Left lung (tissue), 10 donors: ENCODE results near the gene MPG. TPM values are rescaled to one million over a fixed set of nuclear protein-coding genes. Genes with fewer than 3 reads are reported as not detected.
A peak's percentile ranks its signal among the peaks of the same experiment; 100 is the strongest.

Source experiments
- ATAC-seq: fragments of 200-7000 bp; cut with Tn5 transposase; one replicate; pipeline ENCODE4 v1.9.1; 2020; ENCODE audit warnings: moderate library complexity
- DNase-seq, 4 donors: peaks; one replicate each; pipeline ENCODE4 v3.0.0-alpha.2; 2013 to 2020
- H3K27ac ChIP-seq, 2 donors: fragments of 200-600 bp; sonication (generic) in 1 of 2; one replicate each; pipeline versions ENCODE4 v1.5.0 to v1.8.0; 2020 to 2021
- H3K27me3 ChIP-seq, 2 donors: fragments of 200-600 bp; sonication (generic) in 1 of 2; one replicate each; pipeline versions ENCODE4 v1.5.0 to v1.8.0; 2020 to 2021
- H3K36me3 ChIP-seq, 2 donors: fragments of 200-600 bp; sonication (generic) in 1 of 2; one replicate each; pipeline versions ENCODE4 v1.5.0 to v1.8.0; 2020 to 2021
- H3K4me1 ChIP-seq, 2 donors: fragments of 200-600 bp; one replicate each; pipeline ENCODE4 v1.8.0; 2021
- H3K4me3 ChIP-seq, 2 donors: fragments of 200-600 bp; sonication (generic) in 1 of 2; one replicate each; pipeline versions ENCODE4 v1.5.0 to v1.8.0; 2020 to 2021; ENCODE audit warnings: mild to moderate bottlenecking in 1 of 2
- H3K9me3 ChIP-seq, 2 donors: fragments of 200-600 bp; sonication (generic) in 1 of 2; one replicate each; pipeline versions ENCODE4 v1.5.0 to v1.8.0; 2020 to 2021
- CTCF ChIP-seq, 2 donors: fragments of 200-600 bp; sonication (generic) in 1 of 2; IDR thresholded peaks; one replicate each; pipeline versions ENCODE4 v1.5.0 to v1.8.0; 2021; ENCODE audit warnings: antibody characterized with exemption in 2 of 2
- intact Hi-C, 2 donors: fragments of 100-400 bp; cut with DNase I; formaldehyde crosslinking; loops; one replicate each; pipeline versions ENCODE4 v1.11.2 to v1.14.2; 2022
- polyA plus RNA-seq, 6 donors: library from polyadenylated mRNA; unstranded; fragments of 120-200 nt; gene quantifications; one replicate each; pipeline ENCODE4 v1.2.1, GENCODE V29; 2013; ENCODE audit not compliant: insufficient read length in 6 of 6
- total RNA-seq, 2 donors: library from RNA; stranded (reverse); fragmentation: NEBNext Ultra II Directional; extraction: Animal tissue kit (Norgen Biotek cat#: 25700); gene quantifications; one replicate each; pipeline ENCODE4 v1.2.1, GENCODE V29; 2021
- donor health status: DM: no; HTN: yes; CAD: no.
- donor health status: DM: no; HTN: no; CAD: no.

The MPG gene
- total and polyA plus RNA-seq, 8 donors = 22.2 to 47.6 (median 29.5) TPM

GRCh38 chr16:57711-58110 lies 20.3 kb upstream of the MPG start:
- no peak for ATAC-seq
- TF ChIP-seq CTCF (IDR thresholded peaks at IDR 0.05) = no peak
- Histone ChIP-seq H3K4me1 (peaks cover 0 to 15% of the 10 kb centered on the region in 2 donors), H3K27ac (no peak overlapping the region), H3K4me3 (no peak overlapping the region), H3K36me3 (peaks cover 0 to 74% of the 10 kb centered on the region in 2 donors), H3K9me3 (no peaks in the 10 kb centered on the region), H3K27me3 (no peaks in the 10 kb centered on the region)
- intact Hi-C loops = no loop called here
- peak in 1 of 4 donors; percentile 31 for DNase-seq

- intact Hi-C loops = no loop called here
- Histone ChIP-seq H3K4me3 (no peak overlapping the region), H3K27ac (no peak overlapping the region), H3K4me1 (peaks cover 0 to 9% of the 10 kb centered on the region in 2 donors), H3K27me3 (no peaks in the 10 kb centered on the region), H3K36me3 (peaks cover 0 to 84% of the 10 kb centered on the region in 2 donors), H3K9me3 (no peaks in the 10 kb centered on the region)
- no peak for TF ChIP-seq CTCF (IDR thresholded peaks at IDR 0.05)
- no peak for ATAC-seq
- peak in 1 of 4 donors; percentile 43 for DNase-seq
These were observed 19.3 kb upstream of the MPG start for GRCh38 chr16:58491-59439.

GRCh38 chr16:59440-60059 lies 18.5 kb upstream of the MPG start:
- DNase-seq = peak in 1 of 4 donors; percentile 50
- no peak for TF ChIP-seq CTCF (IDR thresholded peaks at IDR 0.05)
- Histone ChIP-seq H3K9me3 (no peaks in the 10 kb centered on the region), H3K27me3 (no peaks in the 10 kb centered on the region), H3K4me3 (no peak overlapping the region), H3K4me1 (peaks cover 0 to 3% of the 10 kb centered on the region in 2 donors), H3K36me3 (peaks cover 0 to 92% of the 10 kb centered on the region in 2 donors), H3K27ac (no peak overlapping the region)
- no peak for ATAC-seq
- intact Hi-C loops = no loop called here

GRCh38 chr16:60166-60565 lies 17.9 kb upstream of the MPG start:
- ATAC-seq = no peak
- Histone ChIP-seq H3K4me1 (peaks cover 0 to under 1% of the 10 kb centered on the region in 2 donors), H3K36me3 (peaks cover 0 to 94% of the 10 kb centered on the region in 2 donors), H3K9me3 (no peaks in the 10 kb centered on the region), H3K4me3 (no peak overlapping the region), H3K27me3 (no peaks in the 10 kb centered on the region), H3K27ac (no peak overlapping the region)
- no peak for TF ChIP-seq CTCF (IDR thresholded peaks at IDR 0.05)
- intact Hi-C loops = no loop called here
- peak in 1 of 4 donors; percentile 53 for DNase-seq
